NCI-H774 (cell line): ENCODE data around the gene SUSD4.

Experiments
- DNase-seq: peaks from one replicate; lab custom pipeline; 2025; lab: John Stamatoyannopoulos, UW

The SUSD4 gene

GRCh38 chr1:223230161-223230881 lies 133.7 kb downstream of the SUSD4 start:
- no peak for DNase-seq

DNA sequence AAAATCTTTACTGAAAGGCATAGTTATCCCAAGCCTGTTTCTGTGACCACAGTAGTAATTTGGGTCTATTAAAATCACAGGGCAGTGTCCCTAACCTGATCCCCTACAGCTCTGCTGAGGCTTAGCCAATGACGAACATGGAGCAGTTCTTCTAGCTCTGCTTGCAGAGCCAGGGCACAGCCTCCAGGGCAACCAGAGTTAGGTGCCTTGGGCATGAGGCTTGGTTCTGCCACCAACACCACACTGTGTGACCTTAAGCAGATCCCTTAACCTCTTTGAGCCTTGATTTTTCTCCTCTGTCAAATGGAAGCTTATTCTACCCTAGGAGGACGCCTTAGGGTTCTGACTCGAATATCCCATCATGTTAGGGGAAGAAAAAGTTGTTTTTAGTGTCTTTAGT lies 134.2 kb downstream of the SUSD4 start:
- DNase-seq = no peak

DNA sequence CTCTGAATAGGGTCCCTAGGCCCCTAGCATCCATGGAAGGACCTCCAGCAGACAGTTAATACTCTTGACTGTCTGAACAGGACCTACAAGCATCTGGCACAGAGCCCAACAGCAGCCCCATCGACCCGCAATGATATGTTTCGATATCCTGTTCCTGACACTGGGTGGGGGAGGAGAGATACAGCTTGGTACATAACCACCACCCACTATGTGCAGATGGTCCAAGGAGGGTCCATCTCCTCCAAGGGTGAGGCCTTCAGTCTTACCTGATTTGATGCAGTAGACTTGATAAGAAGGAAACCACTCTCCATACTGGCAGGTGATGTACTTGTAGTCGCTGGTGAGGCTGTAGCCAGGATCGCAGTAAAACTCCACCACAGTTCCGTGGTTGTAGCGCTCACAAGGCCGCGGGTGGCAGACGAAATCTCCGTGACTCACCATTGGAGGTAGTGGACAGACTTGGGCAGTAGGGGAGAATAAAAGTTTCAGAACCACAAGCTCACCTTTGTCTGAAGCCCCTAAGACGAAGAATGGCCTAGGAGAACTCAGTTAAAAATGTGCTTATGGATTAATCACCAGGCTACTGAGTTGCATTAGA lies 134.9 kb downstream of the SUSD4 start:
- no peak for DNase-seq

DNA sequence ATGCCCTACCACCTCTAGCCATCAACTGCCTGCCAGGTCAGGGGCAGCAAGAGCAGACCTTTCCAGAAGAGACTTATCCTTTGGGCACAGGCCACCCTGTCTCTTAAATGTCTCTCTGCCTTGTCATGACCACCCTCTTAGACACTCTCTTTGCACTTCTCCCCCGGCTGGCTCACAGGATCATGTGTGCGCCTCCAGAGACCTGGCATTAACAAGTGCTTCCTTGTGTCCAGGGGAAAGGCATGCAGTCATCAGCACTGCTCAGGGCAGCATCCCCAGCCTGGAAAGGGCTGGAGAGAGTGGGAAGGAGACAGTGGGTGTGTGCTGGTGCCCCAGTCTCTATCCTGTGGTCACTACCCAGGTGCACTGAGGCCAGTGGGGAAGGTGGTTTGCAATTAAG lies 135.8 kb downstream of the SUSD4 start:
- no peak for DNase-seq

- DNase-seq = no peak
Measured at GRCh38 chr1:223227486-223228196, 136.3 kb downstream of the SUSD4 start.

DNA sequence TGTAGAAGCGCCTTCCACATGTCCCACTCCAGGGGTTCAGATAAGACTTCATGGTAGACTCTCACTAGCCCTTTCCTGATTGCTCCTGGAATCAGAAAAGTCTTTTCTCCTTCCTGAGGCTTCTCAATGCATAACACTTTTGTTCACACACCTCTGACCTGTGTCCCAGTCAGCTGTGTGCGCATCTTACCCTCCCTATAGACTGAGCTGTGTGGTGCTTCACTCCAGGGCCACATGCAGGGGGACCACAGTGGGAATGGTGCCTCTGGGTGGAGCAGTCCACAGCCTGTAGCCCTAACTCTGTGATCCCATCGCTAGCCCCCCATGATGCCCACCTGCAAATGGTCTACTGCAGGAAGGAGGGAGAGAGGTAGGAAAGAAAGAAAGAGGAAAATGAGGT lies 136.9 kb downstream of the SUSD4 start:
- DNase-seq = no peak

DNA sequence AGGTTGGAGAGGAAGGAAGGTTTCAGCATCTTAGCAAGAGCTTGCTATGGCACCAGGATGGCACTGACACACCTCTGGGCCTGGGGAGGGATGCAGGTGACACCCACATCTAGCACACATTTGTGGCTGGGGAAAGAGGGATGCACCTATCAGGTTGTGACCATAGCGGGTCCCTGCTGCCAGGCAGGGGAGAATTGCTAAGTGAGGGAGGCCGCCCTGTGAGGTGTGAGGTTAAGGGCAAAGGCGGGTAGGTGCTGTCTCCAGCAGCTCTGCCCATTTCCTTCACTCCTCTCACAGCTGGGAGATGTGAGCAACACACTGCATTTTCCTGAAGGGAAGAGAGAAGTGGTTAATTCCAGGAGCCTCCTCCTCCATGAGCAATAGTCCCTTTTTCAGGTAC lies 137.7 kb downstream of the SUSD4 start:
- no peak for DNase-seq

GRCh38 chr1:223225481-223225880 lies 138.5 kb downstream of the SUSD4 start:
- DNase-seq = no peak

DNA sequence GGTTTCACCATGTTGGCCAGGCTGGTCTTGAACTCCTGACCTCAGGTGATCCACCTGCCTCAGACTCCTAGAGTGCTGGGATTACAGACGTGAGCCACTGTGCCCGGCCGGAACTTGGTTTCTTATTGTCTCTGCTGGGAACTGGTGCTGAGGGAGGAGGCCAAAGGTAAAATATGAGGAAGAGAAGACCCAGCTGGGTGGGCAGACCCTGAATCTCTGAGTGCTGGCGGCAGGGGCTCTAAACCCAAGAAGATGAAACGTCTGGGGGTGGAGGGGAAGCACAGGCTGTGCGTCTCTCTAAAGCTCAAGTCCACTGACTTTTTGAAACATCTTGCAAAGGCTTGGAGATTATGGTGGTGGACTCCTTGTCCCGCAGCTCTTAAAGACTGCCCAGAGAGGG lies 138.9 kb downstream of the SUSD4 start:
- no peak for DNase-seq

DNA sequence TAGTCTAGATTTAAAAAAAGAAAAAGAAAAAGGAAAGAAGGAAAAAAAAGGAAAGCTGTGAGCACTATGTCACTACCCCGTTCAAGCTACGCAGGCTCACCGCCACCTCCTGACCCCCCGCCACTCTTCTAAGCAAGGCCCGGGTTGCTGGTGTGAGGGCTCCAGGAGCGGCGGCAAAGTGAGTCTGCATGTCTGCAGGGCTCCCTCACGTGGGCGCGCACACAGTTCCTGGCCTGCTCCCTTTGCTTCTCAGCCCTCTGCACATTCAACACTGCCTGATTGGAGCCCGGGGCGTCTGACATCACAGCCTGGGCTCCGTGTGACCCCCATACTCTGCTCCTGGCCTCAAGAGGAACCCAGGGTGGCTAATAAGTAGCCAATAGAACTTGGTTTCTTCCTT lies 139.5 kb downstream of the SUSD4 start:
- no peak for DNase-seq

- no peak for DNase-seq
Measured at GRCh38 chr1:223223091-223223995, 140.6 kb downstream of the SUSD4 start.

GRCh38 chr1:223222377-223222776 lies 141.6 kb downstream of the SUSD4 start:
- DNase-seq = no peak

DNA sequence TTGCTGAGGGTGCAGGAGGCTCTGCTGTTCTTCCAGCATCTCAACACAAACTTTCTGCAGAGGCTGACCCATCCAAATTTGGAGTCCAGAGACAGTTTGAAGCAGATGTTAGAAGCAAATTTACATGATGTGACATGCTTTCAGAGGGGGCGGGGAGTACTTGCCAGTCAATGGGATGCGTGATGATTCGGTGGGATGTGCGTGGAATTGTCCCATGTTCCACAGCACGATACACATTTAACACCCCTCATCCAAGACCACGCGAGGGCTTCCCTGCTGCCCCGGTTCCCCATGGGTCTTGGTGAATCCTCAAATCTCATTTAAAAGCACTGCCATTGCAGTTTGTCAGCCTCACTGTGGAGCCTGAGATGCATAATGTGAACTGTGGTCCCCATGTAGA lies 142.3 kb downstream of the SUSD4 start:
- no peak for DNase-seq

GRCh38 chr1:223219846-223220610 lies 143.9 kb downstream of the SUSD4 start:
- no peak for DNase-seq

DNA sequence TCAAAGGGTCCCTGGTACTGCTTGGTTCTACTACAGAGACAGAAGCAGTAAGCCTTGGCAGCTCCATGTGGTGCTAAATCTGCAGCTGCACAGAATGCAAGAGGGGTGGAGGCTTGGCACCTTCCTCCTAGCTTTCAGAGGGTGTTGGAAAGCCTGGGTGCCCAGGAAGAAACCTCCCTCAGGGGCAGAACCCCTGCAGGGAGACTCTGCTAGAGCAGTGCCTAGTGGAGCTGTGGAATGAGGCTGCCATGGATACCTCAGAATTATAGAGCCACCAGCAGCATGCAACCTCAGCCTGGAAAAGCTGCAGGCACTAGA lies 144.7 kb downstream of the SUSD4 start:
- DNase-seq = no peak

GRCh38 chr1:223217781-223218180 lies 146.2 kb downstream of the SUSD4 start:
- no peak for DNase-seq

GRCh38 chr1:223216531-223217205 lies 147.3 kb downstream of the SUSD4 start:
- no peak for DNase-seq

DNA sequence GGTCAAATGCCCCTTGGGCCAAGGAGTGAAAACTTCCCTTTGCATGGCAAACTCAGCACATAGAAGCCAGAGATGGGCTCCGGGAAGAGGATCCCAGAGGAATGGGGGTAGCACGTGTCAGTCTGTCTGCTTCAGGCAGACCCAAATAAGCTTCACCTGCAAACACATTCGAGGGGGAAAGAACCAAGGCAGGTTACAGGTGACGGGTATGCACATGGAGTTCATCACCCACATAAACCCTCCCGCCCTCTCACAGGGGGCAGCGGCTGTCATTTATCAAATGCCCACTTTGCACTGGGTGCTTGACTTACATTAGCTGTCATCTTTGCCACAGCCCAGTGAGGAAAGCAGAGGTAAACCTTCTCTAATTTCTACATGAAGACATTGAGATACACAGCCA lies 147.9 kb downstream of the SUSD4 start:
- DNase-seq = no peak

DNA sequence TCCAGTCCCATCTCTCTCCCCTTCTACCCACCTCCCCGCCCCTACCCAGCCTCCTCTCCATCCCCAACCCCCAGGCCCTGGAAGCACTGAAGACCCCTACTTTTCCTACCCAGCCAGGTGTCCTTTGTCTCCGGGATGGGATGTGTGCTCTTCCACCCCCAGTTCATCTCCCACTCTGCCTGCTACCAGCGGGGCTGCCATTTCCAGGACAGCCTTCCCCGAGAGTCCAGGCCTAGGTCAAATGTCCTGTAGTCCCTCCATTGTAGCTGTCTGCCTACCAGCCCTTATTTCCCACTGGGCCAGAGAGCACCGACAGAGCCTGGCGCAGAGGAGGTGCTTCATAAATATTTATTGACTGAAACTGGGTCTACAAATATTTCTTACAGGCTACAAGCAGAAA lies 148.9 kb downstream of the SUSD4 start:
- no peak for DNase-seq

GRCh38 chr1:223214261-223214807 lies 149.6 kb downstream of the SUSD4 start:
- no peak for DNase-seq

DNA sequence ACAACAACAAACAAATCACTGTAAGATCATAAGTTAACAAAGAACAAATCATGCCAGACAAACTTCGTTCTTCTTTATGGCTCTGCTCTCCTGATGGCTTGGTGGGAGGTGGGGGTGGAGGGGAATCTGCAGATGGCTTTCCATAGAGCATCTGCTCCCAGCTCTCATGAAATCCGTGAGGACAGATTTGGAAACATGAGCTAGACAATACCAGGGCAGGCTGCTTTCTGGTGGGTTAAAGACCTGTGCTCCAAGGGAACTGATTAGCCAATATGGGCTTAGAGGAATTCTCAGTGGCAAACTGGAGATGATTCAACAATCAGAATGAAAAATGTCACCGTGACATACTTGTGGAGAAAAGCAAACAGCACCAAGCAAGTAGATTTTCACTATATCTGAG lies 151.5 kb downstream of the SUSD4 start:
- no peak for DNase-seq
